Measurements from ENCODE around the gene CAMK1. TPM values are rescaled to one million over a fixed set of nuclear protein-coding genes. Genes with fewer than 3 reads are reported as not detected.

The CAMK1 gene
- total RNA-seq, 1 experiment from 2014 or later = 2.0 TPM

DNA sequence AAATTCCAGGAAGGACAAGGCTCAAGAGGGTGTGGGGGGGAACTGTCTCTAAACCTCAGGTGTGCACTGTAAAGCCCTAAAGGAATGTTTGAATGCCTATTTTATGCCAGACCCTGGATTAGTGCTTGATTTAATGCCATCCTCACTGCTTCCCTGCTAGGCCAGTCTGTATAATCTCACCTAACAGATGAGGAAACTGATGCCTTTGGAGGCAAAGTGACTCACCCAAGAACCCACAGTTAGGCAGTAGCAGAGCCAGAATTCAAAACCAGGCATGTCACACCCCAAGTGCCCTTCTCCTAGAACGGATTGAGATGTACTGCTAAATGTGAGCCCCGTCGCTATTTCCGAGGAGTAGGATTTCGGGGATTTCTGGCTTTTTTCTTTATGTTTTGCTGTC, 7.8 kb downstream of the CAMK1 start:
- Histone ChIP-seq H3K36me3 (ENCODE audit: low read depth) (no peaks in the 10 kb centered on the region), H3K4me3 (no peak overlapping the region), H2AFZ (no peak overlapping the region), H3K4me1 (replicated peaks; ENCODE audit: insufficient read depth) (no peaks in the 10 kb centered on the region), H3K27ac (no peak overlapping the region), H4K20me1 (ENCODE audit: insufficient read depth) (no peaks in the 10 kb centered on the region), H3K9me2 (ENCODE audit: insufficient read depth) (no peaks in the 10 kb centered on the region), H3K9me3 (ENCODE audit: insufficient read depth, low read depth) (no peaks in the 10 kb centered on the region), H3F3A (ENCODE audit: insufficient read depth, low read depth) (no peaks in the 10 kb centered on the region), H3K79me2 (ENCODE audit: low read depth) (no peaks in the 10 kb centered on the region), H3K4me2 (no peak overlapping the region), H3K27me3 (ENCODE audit: insufficient read depth, low read depth) (no peaks in the 10 kb centered on the region)
- BruUV-seq (replicated peaks) = no TSS peak
- TF ChIP-seq EZH2 (IDR thresholded peaks at IDR 0.05; ENCODE audit: low read depth) = no peak
- DNase-seq = no peak
- intact Hi-C loops (cut with micrococcal nuclease; ENCODE audit: unreplicated experiment) = no loop called here
- ChIA-PET POLR2A (ENCODE audit: unreplicated experiment) (interaction anchor here (0.7 kb wide), 1 partner anchor 249 kb away, joined by 3 read pairs; no protein-coding TSS in a partner anchor), CTCF (interaction anchor here (0.6 kb wide), 1 partner anchor 8 kb away, joined by 3 read pairs; the partner anchor contains the start of gene CAMK1)

DNA sequence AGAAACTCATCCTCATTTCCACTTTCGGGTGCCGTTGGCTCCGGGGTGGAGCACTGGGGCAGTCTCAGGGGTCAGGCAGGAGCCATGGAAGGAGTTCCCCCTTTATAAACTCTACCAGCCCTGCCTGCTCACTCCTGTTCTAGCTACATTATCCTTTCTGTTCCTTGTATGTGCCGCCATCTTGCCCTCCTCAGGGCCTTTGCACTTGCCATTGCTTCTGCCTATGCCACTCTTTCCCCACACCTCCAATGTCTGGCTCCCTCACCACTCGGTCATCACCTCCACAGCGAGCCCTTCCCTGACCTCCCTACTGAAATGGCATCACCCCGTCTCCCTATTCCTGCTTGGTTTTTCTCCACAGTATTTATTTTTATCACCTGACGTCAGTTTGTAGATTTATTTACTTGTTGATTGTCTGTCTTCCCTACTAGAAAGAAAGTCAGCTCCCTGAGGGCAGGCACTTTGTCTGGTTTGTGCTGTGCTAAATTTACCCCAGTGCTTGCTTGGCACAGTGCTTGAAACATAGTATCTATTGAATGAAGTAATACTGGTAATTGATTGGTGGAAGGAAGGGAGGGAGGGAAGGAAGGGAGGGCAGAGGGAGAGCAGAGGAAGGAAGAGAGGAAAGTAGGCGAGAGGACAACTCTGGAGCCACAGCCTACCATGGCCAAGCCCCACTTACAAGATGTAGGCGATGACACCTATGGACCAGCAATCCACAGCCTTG, 8.8 kb downstream of the CAMK1 start:
- no peak for TF ChIP-seq EZH2 (IDR thresholded peaks at IDR 0.05; ENCODE audit: low read depth)
- no peak for TF ChIP-seq CTCF (conservative IDR thresholded peaks at IDR 0.05)
- Histone ChIP-seq H3K27ac (no peak overlapping the region), H3K4me2 (no peak overlapping the region), H2AFZ (no peak overlapping the region), H3K4me3 (no peak overlapping the region), H3K79me2 (ENCODE audit: low read depth) (no peaks in the 10 kb centered on the region), H4K20me1 (ENCODE audit: insufficient read depth) (no peaks in the 10 kb centered on the region), H3K4me1 (replicated peaks; ENCODE audit: insufficient read depth) (no peaks in the 10 kb centered on the region), H3K9me3 (ENCODE audit: insufficient read depth, low read depth) (no peaks in the 10 kb centered on the region), H3K36me3 (ENCODE audit: low read depth) (no peaks in the 10 kb centered on the region), H3K9me2 (ENCODE audit: insufficient read depth) (no peaks in the 10 kb centered on the region), H3F3A (ENCODE audit: insufficient read depth, low read depth) (no peaks in the 10 kb centered on the region), H3K27me3 (ENCODE audit: insufficient read depth, low read depth) (no peaks in the 10 kb centered on the region)
- ChIA-PET POLR2A (ENCODE audit: unreplicated experiment) (interaction anchor here (0.6 kb wide), 1 partner anchor 313 kb away, joined by 4 read pairs; no protein-coding TSS in a partner anchor), CTCF (interaction anchor here (0.6 kb wide), 1 partner anchor 9 kb away, joined by 3 read pairs; the partner anchor contains the start of gene CAMK1)
- no peak for DNase-seq
- BruUV-seq (replicated peaks) = no TSS peak
- intact Hi-C loops (cut with micrococcal nuclease; ENCODE audit: unreplicated experiment) = no loop called here

GRCh38 chr3:9757427-9757826, 12.3 kb downstream of the CAMK1 start:
- no peaks in the 10 kb centered on the region for H3K79me2 ChIP-seq (ENCODE audit: low read depth)
- intact Hi-C loops (cut with micrococcal nuclease; ENCODE audit: unreplicated experiment) = no loop called here
- H3K4me3 ChIP-seq = no peak overlapping the region
- H3K4me2 ChIP-seq = no peak overlapping the region
- ChIA-PET POLR2A (ENCODE audit: unreplicated experiment) (no interaction called here), CTCF (no interaction called here)
- H3K9me3 ChIP-seq (ENCODE audit: insufficient read depth, low read depth) = no peaks in the 10 kb centered on the region
- 0 out of 2 replicates have a peak, but pooled peaks cover 7% of the 10 kb centered on the region for H3F3A ChIP-seq (ENCODE audit: insufficient read depth, low read depth)
- no peaks in the 10 kb centered on the region for H3K9me2 ChIP-seq (ENCODE audit: insufficient read depth)
- no peaks in the 10 kb centered on the region for H4K20me1 ChIP-seq (ENCODE audit: insufficient read depth)
- no peak overlapping the region for H3K27ac ChIP-seq
- no TSS peak for BruUV-seq (replicated peaks)
- TF ChIP-seq EZH2 (IDR thresholded peaks at IDR 0.05; ENCODE audit: low read depth) = no peak
- no peak for TF ChIP-seq CTCF (conservative IDR thresholded peaks at IDR 0.05)
- no peaks in the 10 kb centered on the region for H3K4me1 ChIP-seq (replicated peaks; ENCODE audit: insufficient read depth)
- H3K36me3 ChIP-seq (ENCODE audit: low read depth) = 0 out of 2 replicates have a peak, but pooled peaks cover under 1% of the 10 kb centered on the region
- H2AFZ ChIP-seq = no peak overlapping the region
- no peaks in the 10 kb centered on the region for H3K27me3 ChIP-seq (ENCODE audit: insufficient read depth, low read depth)
- no peak for DNase-seq

Data from PC-9 (cell line).